ENCODE data around the gene ALDH3B1. TPM values are rescaled to one million over a fixed set of nuclear protein-coding genes. Genes with fewer than 3 reads are reported as not detected.

ALDH3B1 gene
- total and polyA plus RNA-seq, 9 of the 15 experiments (the other 6 are each of a cell fraction or from before 2014, with no cell fraction given): 0.01 to 0.35 (median 0.07) TPM; not detected in 2

GRCh38 chr11:68024508-68024907 is 14.4 kb downstream of the ALDH3B1 start:
- Histone ChIP-seq H4K20me1 (replicated peaks; ENCODE audit: control insufficient read depth, insufficient read depth, low read length) (peaks cover 4% of the 10 kb centered on the region; the same call in 1 of the 2 replicates), H3K4me2 (ENCODE audit: insufficient read depth, low read length) (no peak overlapping the region), H3K4me1 (replicated peaks in 1 of 2; ENCODE audit: control insufficient read depth in 2 of 2, insufficient read depth in 2 of 2, low read length in 2 of 2) (peaks cover 6 to 49% of the 10 kb centered on the region in 2 experiments; a peak in 3 of 5 replicates), H3K9me3 (replicated peaks; ENCODE audit: control insufficient read depth, insufficient read depth, low read depth, low read length) (no peaks in the 10 kb centered on the region), H3K9ac (ENCODE audit: insufficient read depth in 1 of 2, low read depth in 2 of 2, low read length in 2 of 2) (no peak overlapping the region), H3K79me2 (ENCODE audit: control insufficient read depth, insufficient read depth, low read length) (no peaks in the 10 kb centered on the region), H3K4me3 (no peak overlapping the region), H2AFZ (ENCODE audit: low read depth, low read length) (no peak overlapping the region), H3K27ac (ENCODE audit: extremely low read depth, low read depth, low read length) (no peak overlapping the region), H3K36me3 (ENCODE audit: control insufficient read depth, insufficient read depth, low read length) (no peaks in the 10 kb centered on the region), H3K9me1 (ENCODE audit: control insufficient read depth, insufficient read depth, low read length) (no peaks in the 10 kb centered on the region), H3K27me3 (ENCODE audit: control insufficient read depth in 2 of 2, insufficient read depth in 2 of 2, low read length in 2 of 2) (no peaks in the 10 kb centered on the region)
- DNase-seq (ENCODE audit: extremely low read depth in 1 of 4, low spot score in 3 of 4) (no peak), ATAC-seq (no peak), FAIRE-seq (no peak)
- no TSS peak for BruUV-seq (replicated peaks)
- POLR2A ChIA-PET: interaction anchor here (0.8 to 1.0 kb wide), 2 partner anchors 13 to 14 kb away, joined by 3 to 4 read pairs; partner anchors contain the start of gene ALDH3B1
- no peak for TF ChIP-seq TBL1XR1 (IDR thresholded peaks at IDR 0.05; ENCODE audit: low read length in 2 of 2)
- no peak for TF ChIP-seq THRA (IDR thresholded peaks at IDR 0.05)
- WGBS (ENCODE audit: insufficient coverage, low coverage, missing lambda C conversion rate): 19% methylated on average over 5 of the region's 5 CpGs
- intact Hi-C loops (cut with micrococcal nuclease): no loop called here
- in situ Hi-C loops (cut with MboI): no loop called here
- CTCF ChIA-PET (ENCODE audit: low intra/inter-chr PET ratio): interaction anchor here (0.6 kb wide), 1 partner anchor 1654 kb away, joined by 3 read pairs; no protein-coding TSS in a partner anchor

GRCh38 chr11:68025047-68025446 is 14.9 kb downstream of the ALDH3B1 start:
- in situ Hi-C loops (cut with MboI): no loop called here
- ChIA-PET POLR2A (interaction anchor here (0.6 kb wide), 1 partner anchor 184 kb away, joined by 3 read pairs; no protein-coding TSS in a partner anchor), CTCF (ENCODE audit: low intra/inter-chr PET ratio) (interaction anchor here (0.6 kb wide), 1 partner anchor 1654 kb away, joined by 3 read pairs; no protein-coding TSS in a partner anchor)
- Histone ChIP-seq H3K4me2 (ENCODE audit: insufficient read depth, low read length) (no peak overlapping the region), H3K36me3 (ENCODE audit: control insufficient read depth, insufficient read depth, low read length) (no peaks in the 10 kb centered on the region), H2AFZ (ENCODE audit: low read depth, low read length) (no peak overlapping the region), H3K27ac (ENCODE audit: extremely low read depth, low read depth, low read length) (no peak overlapping the region), H3K9ac (ENCODE audit: insufficient read depth in 1 of 2, low read depth in 2 of 2, low read length in 2 of 2) (no peak overlapping the region), H3K79me2 (ENCODE audit: control insufficient read depth, insufficient read depth, low read length) (no peaks in the 10 kb centered on the region), H3K9me1 (ENCODE audit: control insufficient read depth, insufficient read depth, low read length) (no peaks in the 10 kb centered on the region), H3K4me3 (no peak overlapping the region), H3K4me1 (replicated peaks in 1 of 2; ENCODE audit: control insufficient read depth in 2 of 2, insufficient read depth in 2 of 2, low read length in 2 of 2) (peaks cover 7 to 48% of the 10 kb centered on the region in 2 experiments; a peak in 3 of 5 replicates), H4K20me1 (replicated peaks; ENCODE audit: control insufficient read depth, insufficient read depth, low read length) (peaks cover 4% of the 10 kb centered on the region; the same call in 1 of the 2 replicates), H3K27me3 (ENCODE audit: control insufficient read depth in 2 of 2, insufficient read depth in 2 of 2, low read length in 2 of 2) (no peaks in the 10 kb centered on the region), H3K9me3 (replicated peaks; ENCODE audit: control insufficient read depth, insufficient read depth, low read depth, low read length) (no peaks in the 10 kb centered on the region)
- peak; percentile 25; the same call in 2 of the 3 replicates for ATAC-seq
- WGBS (ENCODE audit: insufficient coverage, low coverage, missing lambda C conversion rate): 28% methylated on average over 5 of the region's 5 CpGs
- DNase-seq (ENCODE audit: extremely low read depth in 1 of 4, low spot score in 3 of 4): no peak
- no TSS peak for BruUV-seq (replicated peaks)
- intact Hi-C loops (cut with micrococcal nuclease): no loop called here
- FAIRE-seq: no peak
- TF ChIP-seq CTCF (IDR thresholded peaks at IDR 0.05 in 2 of 3, conservative IDR thresholded peaks at IDR 0.05 in 1 of 3; ENCODE audit: insufficient read depth in 2 of 3, low read depth in 1 of 3, low read length in 3 of 3) (peak; percentile 26 to 38 (median 32); a peak in 4 of 6 replicates), NR2C1 (IDR thresholded peaks at IDR 0.05) (no peak), NR2C1 (tag; IDR thresholded peaks at IDR 0.05) (no peak)

All from K562 (cell line).